ENCODE results near the gene JPH2.

GRCh38 chr20:44111712-44112335 is 75.2 kb downstream of the JPH2 start:
- TF ChIP-seq POLR2A (IDR thresholded peaks at IDR 0.05) = no peak
- TF ChIP-seq CTCF (IDR thresholded peaks at IDR 0.05) = no peak
